Measurements from ENCODE around the gene ZNF436.
"Not testable (repeated sequence)": the region's sequence is repeated elsewhere in the genome, so short reads cannot be mapped to it uniquely, and the experiment has no call there.

Gene ZNF436

DNA sequence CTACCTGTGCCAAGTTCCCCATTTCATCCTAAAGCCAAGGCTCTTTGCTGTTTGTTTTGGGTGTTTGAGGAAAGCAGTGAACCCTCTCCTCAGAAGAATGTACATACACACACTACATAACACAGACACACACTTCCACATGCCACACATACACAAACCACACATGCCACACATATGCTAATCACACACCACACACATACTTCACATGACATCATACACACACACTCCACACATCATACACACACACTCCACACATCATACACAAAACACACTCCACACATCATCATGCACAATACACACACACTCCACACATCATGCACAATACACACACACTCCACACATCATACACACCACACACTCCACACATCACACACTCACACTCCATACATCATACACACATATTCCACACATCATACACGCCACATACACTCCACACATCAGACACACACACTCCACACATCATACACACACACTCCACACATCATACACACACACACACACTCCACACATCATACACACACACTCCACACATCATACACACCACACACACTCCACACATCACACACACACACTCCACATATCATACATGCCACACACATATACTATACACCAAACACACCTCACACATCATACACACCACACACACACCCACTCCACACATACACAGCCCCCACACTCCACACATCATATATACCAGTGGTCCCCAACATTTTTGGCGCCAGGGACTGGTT is 22.7 kb upstream of the ZNF436 start:
- DNase-seq (ENCODE audit: low read depth) = no peak

DNA sequence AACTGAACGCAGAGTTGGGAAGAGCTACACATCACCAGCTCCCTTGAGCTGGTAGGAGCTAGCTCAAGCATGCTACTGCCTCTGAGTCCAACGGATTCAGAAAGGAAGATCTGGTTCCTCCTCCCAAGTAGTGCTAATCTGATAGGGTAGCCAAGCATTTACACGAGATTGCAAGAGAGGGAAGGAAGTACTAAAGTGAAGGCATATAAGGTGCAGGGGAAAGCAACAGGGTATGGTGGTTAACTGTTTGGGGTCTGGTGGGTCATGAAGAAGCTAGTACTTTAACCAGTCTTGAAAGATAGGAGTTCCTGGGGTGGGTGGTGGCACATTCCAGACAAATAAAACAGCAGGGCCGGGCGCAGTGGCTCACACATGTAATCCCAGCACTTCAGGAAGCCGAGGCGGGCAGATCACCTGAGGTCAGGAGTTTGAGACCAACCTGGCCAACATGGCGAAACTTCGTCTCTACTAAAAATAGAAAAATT is 20.2 kb upstream of the ZNF436 start:
- no peak for DNase-seq (ENCODE audit: low read depth)

DNA sequence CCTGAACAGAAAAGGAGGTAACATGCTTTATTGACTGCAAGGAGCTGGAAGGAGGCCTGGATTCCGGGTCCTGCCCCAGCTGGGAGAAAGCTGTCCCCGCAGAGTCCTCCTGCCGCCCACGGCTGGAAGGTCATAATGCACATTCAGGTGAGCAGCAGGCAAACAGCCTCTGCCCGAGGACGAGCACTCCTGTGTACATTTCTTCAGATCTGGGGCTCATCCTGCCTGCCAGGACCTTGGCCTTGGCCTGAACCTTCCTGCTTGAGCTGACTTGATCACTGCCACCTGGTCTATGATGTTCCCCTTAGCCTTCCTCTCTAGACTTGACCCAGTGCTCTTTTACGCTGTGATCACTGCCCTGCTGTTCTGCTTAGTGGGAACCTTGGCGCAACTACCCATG is 17.9 kb upstream of the ZNF436 start:
- DNase-seq (ENCODE audit: low read depth) = no peak

DNA sequence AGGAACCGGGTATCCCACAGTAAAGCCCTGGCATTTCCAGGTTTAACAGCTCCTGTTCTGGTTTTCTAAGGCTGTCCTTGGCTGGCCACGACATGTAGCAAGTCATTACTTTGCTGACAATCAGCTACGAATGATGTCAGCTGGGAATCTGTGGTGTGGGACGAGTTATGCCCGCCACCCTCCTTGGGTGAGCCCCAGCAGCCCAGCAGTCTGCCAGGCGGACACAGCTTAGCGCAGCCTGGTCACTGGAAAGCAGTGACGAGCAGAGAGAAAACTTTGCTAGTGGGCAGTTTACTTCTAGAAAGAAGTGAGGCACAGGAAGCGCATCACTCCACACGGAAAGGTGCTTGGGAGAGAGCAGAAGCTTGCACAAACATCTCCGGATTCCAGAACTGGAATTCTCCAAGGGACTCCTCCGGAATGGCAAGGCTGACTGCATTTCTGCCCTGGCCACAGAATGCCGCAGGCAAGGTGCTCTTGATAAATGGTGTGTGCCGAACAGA is 15.5 kb upstream of the ZNF436 start:
- no peak for DNase-seq (ENCODE audit: low read depth)

DNA sequence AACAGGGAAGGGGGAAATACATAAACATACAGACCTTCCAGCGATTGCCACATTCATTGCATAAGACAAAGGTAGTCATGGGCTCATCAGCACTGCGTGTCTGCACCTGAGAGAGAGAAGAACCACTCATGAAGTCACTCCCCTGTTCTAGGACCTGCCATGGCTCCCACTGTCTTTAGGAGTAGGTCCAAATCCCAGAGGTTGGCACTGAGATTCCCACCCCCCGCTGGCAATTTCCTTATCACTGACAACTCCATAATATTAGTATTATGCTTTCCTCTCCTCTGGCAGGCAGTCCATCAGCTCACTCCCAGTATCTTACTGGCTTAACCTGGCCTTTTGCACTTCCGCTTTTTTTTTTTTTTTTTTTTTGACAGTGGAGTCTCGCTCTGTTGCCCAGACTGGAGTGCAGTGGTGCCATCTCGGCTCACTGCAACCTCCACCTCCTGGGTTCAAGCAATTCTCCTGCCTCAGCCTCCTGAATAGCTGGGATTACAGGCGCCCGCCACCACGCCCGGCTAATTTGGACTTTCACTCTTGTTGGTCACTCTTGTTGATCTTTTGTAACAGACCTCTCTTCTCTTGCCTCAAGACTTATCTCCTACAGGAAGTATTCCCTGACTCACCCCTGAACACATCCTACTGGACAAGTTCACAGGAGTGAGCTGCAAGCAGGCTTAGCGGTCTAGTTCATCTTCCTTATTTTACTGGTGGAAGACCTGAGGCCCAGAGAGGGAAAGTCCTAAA is 14.8 kb upstream of the ZNF436 start:
- no peak for DNase-seq (ENCODE audit: low read depth)

DNA sequence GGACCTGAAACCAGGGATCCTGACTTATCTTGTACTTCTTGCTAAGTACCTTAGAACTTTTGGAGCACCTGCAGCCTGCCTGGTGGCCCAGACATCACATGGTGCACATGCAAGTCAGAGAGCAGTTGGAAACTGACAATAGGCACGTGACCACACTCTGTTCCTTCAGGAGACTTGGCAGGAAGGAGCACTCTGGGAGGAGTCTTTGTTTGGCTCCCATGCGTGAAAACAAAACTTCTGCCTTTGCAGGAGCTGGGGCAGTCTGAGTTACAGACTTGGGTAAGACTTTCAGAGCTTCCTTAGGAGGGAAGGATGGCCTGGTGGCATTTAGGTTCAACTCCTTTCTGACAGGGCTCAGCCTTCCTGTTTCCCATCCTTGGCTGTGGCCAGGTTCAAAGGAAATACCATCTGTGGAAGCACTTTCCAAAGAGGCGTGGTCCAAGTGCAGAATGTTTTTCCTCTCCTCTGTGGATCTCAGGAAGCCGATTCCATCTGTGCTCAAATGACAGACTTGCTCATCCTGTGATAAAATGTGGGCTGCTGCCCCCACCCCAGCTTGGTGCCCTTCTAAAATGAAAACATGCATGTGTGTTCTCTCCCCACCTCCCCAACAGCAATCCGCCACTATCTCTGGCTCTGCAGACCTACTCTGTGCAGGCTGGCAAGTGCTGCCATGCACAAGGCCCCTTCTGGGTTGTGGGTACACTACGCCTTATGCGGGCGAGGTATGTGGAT is 14.1 kb upstream of the ZNF436 start:
- no peak for DNase-seq (ENCODE audit: low read depth)

DNA sequence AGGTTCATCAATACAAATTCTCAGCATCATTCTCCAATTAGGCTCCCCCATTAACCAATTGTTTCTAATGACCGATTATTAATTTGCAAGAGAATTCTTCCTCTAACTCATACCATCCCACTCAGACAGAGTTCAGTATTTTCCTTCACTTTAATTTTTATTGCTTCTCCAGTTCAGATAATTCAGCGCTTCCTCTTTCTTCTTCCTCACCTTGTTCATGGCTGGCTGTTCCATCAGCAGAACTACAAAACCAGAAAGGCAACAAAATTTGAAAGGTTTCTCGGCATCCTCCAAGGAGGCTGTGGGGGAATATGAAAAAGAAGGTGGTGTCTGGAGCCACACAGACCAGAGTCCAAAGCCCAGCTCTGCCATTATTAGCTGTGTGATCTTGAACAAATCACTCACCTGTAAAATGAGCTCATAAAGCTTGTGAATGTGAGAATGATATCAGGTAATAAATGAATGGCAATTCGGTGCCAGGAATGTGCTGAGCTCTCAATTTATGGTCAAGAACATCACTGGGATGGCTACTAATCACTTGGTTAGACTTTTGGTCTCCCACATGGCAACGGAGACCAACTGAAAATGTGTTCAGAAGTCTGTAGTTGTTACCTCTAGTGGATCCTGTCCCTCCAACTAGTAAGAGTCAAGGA is 11.7 kb upstream of the ZNF436 start:
- no peak for DNase-seq (ENCODE audit: low read depth)

DNA sequence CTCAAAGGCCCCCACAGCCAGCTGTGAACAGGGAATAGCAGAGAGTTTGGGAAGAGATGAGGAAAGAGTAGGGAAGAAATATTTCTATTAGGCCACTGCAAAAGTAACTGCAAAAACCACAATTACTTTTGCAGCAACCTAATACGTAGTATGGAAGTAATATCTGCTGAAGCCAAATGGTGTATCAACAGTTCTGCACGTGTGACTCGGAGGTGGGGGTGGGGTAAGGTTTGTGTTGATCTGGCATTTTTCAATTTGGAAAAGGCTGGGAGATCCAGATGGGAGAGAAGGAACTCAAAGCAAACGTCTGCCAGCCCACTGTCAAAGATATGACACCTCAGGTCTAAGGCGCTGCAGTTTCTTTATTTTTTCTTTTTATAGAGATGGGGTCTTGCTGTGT is 11.1 kb upstream of the ZNF436 start:
- no peak for DNase-seq (ENCODE audit: low read depth)

DNA sequence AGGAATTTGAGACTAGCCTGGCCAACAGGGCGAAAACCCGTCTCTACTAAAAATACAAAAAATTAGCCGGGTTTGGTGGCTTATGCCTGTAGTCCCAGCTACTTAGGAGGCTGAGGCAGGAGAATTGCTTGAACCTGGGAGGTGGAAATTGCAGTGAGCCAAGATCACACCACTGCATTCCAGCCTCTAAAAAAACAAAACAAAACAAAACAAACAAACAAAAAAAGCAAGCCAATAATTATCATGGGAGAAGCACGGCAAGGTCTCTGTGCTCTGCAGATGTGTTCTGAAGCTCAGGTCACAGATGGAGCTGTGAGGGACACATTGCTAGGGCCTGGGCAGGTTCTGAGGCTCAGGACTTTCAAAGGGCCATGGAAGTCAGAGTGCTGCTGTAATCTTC is 10.6 kb upstream of the ZNF436 start:
- not testable (repeated sequence) for DNase-seq (ENCODE audit: low read depth)

DNA sequence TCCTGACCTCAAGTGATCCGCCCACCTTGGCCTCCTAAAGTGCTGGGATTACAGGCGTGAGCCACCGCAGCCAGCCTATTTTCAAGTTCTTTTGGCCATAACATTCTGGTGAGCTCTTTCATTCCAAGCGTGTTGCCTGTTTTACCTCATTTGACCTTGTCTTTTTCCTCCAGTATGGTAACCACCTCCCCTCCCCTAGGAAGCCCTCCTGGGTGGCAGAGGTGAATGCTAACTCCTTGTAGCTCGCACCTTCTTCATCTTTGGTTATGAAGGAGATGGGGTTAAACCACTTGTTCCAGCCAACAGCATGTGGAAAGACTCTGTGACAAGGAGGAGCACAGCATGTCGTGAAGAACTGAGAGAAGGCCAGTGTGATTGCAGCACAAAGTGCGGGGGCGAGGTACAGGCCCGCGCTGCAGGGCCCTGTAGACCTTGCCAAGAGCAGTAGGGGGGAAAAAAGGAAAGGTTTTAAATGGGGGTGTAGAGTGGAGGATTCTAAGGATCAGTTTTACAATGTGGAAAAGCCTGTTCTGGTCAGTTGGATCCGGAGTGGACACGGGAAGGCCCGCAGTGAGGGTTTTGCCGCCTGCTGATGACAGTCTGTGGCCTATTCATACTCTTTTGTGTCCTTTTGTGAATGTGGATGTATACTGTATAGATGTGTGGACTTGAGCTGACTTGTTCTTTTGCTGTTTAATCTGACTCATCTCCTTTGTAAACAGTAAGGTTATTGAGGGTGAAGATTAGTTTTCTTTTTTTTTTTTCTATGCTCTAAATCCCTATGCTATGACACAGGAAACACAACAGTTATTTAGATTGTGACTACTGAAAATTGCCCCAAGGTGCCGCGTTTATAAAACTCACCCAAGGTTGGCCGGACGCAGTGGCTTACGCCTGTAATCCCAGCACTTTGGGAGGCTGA is 7.5 kb upstream of the ZNF436 start:
- DNase-seq (ENCODE audit: low read depth) = no peak

DNA sequence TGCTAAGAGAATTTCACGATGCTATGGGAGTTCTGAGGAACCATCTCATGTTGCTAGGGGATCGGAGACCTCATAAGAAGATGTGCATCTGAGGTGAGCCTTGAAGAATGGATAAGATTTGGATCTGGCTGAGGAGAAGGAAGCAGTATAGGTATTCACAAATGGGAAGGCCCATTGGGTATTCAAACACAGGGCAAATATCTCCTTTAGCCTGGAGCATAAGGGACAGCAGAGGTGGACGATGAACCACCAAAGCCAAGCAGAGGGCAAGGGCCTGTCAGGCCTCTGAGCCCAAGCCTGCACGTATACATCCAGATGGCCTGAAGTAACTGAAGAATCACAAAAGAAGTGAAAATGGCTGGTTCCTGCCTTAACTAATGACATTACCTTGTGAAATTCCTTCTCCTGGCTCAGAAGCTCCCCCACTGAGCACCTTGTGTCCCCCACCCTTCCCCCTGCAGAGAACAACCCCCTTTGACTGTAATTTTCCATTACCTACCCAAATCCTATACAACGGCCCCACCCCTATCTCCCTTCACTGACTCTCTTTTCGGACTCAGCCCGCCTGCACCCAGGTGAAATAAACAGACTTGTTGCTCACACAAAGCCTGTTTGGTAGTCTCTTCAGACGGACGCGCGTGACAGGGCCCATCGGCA is 4.6 kb upstream of the ZNF436 start:
- DNase-seq (ENCODE audit: low read depth) = not testable (repeated sequence)

DNA sequence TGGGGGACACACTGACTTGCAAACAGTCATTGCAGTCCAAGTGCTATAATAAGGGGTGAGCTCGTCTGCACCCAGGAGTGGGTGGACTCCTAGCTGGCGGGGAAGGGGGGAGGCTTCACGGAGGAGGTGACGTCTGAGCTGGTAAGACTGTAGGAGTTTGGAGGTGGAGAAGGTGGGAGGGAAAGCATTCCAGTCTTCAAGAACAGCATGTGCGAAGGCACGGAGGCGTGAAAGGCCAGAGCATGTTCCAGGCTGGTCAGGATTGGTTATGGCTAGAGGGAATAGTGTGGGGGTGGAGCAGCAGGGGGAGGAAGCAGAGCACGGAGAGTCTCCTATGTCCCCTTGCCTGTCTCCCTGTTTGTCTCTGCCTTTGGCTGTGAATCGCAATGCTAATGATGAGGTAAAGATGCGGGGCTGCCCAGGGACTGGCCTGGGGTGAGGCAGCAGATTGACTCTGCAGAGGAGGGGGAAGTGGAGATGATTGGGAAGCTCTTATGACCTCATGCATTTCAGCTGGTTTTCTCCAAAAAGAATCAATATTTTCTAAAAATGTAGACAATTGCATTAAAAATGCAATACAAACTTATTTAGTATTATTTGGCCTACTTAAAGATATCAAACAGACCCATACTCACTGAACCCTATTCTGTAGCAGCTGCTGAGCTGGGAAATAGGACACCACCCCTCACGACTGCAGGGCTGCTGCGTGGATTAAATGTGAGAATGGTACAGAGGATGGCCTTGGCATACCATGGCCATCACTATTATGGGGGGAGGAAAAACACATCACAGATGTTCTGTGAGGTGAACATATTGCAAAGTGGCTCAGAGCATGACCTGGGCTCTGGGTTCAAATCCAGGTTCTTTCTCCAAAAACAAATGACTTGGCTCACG is 2.6 kb upstream of the ZNF436 start:
- no peak for DNase-seq (ENCODE audit: low read depth)

DNA sequence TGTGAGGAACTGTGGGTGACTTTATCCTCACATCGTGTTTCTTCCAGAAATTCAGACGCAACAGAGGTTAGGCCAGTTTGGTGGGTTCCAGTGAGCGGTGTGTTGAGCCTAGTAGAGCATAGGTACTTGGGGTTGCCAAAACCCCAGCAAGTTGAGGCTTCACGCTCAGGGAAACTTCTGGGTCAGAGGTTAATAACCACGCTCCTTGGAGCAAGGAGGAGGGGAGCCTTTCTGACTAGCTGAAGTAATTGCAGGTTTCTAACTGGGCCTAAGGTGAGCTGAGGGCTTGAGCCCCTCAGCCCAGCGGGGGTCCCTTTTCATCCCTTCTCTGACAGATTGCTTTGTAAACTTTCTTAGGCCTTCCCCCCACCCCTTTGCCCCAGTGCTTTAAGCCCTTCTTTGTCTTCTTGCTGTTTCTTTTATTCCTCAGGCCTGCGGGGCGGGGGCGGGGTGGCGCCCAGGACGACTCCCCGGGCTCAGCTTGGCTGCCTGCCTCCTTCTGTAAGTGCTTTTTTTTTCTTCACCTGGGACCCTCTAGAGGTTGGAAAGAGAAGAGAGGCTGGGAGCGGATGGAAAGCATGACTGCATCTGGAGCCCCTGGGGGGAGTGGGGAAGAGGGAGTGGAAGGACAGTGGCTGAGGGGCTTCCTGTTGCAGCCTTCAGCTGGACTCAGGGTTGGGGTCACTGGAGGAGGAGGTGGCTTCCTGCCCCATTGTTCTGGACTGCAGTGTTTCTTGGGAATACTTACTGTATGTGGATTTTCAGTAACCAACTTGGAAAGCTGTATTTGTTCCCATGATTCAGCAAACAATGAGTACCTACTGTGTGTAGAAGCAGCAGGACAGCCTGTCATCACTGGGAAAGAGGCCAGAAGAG is 1.3 kb upstream of the ZNF436 start:
- no peak for DNase-seq (ENCODE audit: low read depth)

DNA sequence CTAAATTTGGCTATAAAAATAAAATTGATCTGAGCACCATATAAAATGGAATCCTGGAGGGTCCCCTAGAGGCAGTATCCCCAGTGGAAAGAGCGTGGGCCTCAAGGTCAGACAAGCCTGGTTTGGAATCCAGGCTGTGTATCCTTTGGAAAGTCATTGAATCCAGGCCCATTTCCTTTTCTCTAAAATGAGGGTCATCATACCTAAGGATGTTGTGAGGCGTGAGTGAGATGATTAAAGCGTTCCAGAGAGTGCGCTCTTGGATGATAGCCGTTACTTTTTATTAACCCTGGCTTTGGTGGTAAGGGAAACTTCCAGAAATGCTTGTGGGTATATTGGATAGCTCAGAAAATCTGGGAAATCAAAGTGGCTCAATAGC is 683 bp upstream of the ZNF436 start:
- DNase-seq (ENCODE audit: low read depth) = no peak

DNA sequence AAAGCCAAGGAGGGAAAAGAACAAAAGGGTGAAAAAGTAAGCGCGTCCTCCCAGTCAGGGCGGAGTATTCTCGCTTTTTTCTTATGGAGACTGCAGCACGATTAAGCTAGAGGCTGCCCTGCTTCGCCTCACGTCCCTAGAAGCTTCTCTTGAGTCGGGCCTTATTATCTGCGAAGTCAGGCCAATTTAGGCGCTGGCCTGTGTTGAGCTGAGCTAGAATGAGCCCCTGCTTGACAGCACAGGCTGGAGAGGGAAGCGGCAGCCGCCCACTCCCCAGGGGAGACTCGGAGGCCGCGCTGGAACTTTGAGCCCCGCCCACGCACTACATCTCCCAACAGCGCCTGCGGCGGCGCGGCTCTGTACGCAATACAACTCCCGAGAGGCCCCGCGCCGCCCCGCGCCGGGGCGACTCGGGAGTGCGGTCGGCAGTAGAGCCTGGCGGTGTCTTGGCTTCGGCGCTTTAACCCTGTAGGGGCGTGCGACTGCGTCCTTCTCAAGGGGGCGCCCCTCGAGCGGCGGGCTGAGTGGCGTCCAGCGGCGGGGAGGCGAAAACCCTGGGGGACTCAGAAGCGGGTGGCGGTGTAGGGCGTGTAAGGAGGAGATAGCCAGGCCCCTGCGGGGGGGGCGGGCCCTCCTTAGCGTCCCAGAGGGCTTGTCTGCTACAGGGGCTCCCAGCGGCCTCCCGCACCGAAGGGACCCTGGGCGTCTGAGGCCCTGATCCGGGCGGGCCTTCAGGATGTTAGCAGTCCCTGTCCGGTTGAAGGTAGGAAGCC is 888 bp downstream of the ZNF436 start:
- peak; percentile 76 for DNase-seq (ENCODE audit: low read depth)

DNA sequence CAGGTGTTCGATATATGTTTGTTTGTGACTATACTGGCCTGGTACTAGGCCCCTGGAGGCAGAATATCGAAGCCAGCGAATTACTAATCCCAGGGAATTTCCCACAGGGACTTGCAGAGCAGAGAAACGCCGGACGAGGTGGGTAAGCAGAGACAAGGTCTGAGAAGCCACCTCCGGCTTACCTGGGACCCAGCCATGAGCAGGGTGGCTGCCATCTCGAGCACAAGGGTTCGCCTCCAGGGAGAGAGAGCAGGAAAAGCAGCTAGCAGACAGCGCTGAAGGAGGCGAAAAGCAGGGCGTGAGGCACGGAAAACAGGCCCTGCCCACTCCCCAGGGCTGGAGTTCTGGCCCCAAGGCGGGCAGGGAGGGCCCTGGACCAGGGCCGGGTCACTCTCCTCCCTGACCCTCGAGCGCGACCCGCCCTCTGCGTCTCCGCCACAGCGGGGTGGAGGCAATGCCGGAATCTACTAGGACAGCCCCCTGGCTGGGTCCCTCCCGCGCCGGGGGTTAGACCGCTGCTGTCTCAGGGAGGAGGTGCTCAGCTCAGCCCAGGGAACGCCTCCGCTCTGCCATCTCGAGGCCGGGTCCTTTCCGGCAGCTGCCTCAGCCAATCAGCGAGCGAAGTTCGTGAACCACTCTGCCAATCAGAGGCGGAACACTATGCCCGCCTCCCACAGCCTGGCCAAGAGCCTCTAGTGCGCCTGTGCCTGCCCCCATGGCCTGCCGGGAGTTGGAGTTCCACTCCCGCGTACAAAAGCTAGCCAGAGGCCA is 1.7 kb downstream of the ZNF436 start:
- DNase-seq (ENCODE audit: low read depth) = peak; percentile 96

DNA sequence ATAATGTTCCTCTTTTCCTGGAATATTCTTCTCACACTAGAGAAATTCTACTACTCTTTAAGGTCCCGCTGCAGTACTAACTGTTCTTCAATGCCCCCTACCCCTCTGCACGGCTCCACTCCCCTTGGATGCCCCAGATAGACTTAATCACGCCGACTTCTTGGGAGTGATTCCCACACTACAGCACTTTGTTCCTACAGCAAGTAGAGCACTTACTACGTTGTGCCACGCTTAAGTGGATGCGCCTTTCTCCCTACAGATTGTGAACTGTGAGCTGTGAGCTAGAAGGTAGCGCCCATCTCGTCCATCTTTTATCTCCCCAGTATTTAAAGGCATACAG is 2.2 kb downstream of the ZNF436 start:
- no peak for DNase-seq (ENCODE audit: low read depth)

Measured in T follicular helper cell (primary cell).